Hepatocyte (in vitro differentiated cells): Measurements from ENCODE around the gene UVRAG.

Source experiments
- CTCF ChIP-seq: fragments of 200-600 bp; sonication (generic); IDR thresholded peaks from 2 replicates; pipeline ENCODE4 v1.5.1; 2016; ENCODE audit warnings: antibody characterized with exemption, mild to moderate bottlenecking; ENCODE audit not compliant: poor library complexity
- EZH2 ChIP-seq: fragments of 200-600 bp; sonication (generic); IDR thresholded peaks from 2 replicates; pipeline ENCODE4 v1.6.1; 2016; ENCODE audit warnings: antibody characterized with exemption, mild to moderate bottlenecking, borderline replicate concordance
- EZH2phosphoT487 ChIP-seq: fragments of 200-600 bp; sonication (generic); IDR thresholded peaks from one replicate; pipeline ENCODE4 v1.6.1; 2018; ENCODE audit warnings: antibody characterized with exemption, mild to moderate bottlenecking, low read depth, moderate library complexity; ENCODE audit not compliant: unreplicated experiment, severe bottlenecking

GRCh38 chr11:76005756-76006155 is 190.7 kb downstream of the UVRAG start:
- TF ChIP-seq CTCF (no peak), EZH2phosphoT487 (no peak), EZH2 (no peak)
